Osteoblast (primary cell): ENCODE results near the gene SETD2. TPM values are rescaled to one million over a fixed set of nuclear protein-coding genes. Genes with fewer than 3 reads are reported as not detected.

ENCODE experiments used
- DNase-seq: peaks from one replicate; pipeline ENCODE4 v3.0.0; 2011; ENCODE audit warnings: low spot score, mixed read lengths; ENCODE audit not compliant: insufficient read length; ENCODE audit errors: missing footprints
- H2AFZ ChIP-seq: 2 replicates; pipeline ENCODE4 v1.6.0; 2011; ENCODE audit warnings: mild to moderate bottlenecking, low read length
- H3K27ac ChIP-seq: 2 replicates; pipeline ENCODE4 v1.5.1; 2011; ENCODE audit warnings: mild to moderate bottlenecking, low read depth, low read length, moderate library complexity
- H3K27me3 ChIP-seq: 2 replicates; pipeline ENCODE4 v1.6.0; 2012; ENCODE audit warnings: mild to moderate bottlenecking, control low read depth, inconsistent platforms, low read length, moderate library complexity; ENCODE audit not compliant: insufficient read depth
- H3K36me3 ChIP-seq: 2 replicates; pipeline ENCODE4 v1.5.1; 2011; ENCODE audit warnings: mild to moderate bottlenecking, low read length, control low read depth, moderate library complexity; ENCODE audit not compliant: insufficient read depth
- H3K4me1 ChIP-seq: 2 replicates; pipeline ENCODE4 v1.5.1; 2011; ENCODE audit warnings: mild to moderate bottlenecking, low read length, control low read depth, moderate library complexity; ENCODE audit not compliant: insufficient read depth
- H3K4me2 ChIP-seq: 2 replicates; pipeline ENCODE4 v1.6.0; 2011; ENCODE audit warnings: mild to moderate bottlenecking, low read length; ENCODE audit not compliant: insufficient read depth
- H3K4me3 ChIP-seq: fragments of 200-600 bp; sonication (generic); 3 replicates; pipeline ENCODE4 v1.5.1; 2012; ENCODE audit warnings: mild to moderate bottlenecking, low read length, inconsistent platforms; ENCODE audit not compliant: insufficient read depth
- H3K79me2 ChIP-seq: 2 replicates; pipeline ENCODE4 v1.6.0; 2012; ENCODE audit warnings: mild to moderate bottlenecking, low read length, control low read depth, inconsistent platforms; ENCODE audit not compliant: insufficient read depth
- H3K9me3 ChIP-seq: 2 replicates; pipeline ENCODE4 v1.5.1; 2011; ENCODE audit warnings: low read depth, low read length, control low read depth
- H4K20me1 ChIP-seq: 2 replicates; pipeline ENCODE4 v1.6.0; 2012; ENCODE audit warnings: mild to moderate bottlenecking, low read length, control low read depth; ENCODE audit not compliant: insufficient read depth
- total RNA-seq: library from RNA; depleted of rRNA; stranded (reverse); fragments of >200 nt; gene quantifications from 2 replicates; pipeline ENCODE4 v1.2.3, GENCODE V29; 2012
- TF ChIP-seq, protein P1 (sequence below): IDR thresholded peaks from 2 replicates; pipeline ENCODE4 v1.5.1; 2011; ENCODE audit warnings: mild to moderate bottlenecking, low read depth, low read length, moderate library complexity; ENCODE audit errors: extremely low read depth

The SETD2 gene
- total RNA-seq, 1 donor = 39.8 TPM

DNA sequence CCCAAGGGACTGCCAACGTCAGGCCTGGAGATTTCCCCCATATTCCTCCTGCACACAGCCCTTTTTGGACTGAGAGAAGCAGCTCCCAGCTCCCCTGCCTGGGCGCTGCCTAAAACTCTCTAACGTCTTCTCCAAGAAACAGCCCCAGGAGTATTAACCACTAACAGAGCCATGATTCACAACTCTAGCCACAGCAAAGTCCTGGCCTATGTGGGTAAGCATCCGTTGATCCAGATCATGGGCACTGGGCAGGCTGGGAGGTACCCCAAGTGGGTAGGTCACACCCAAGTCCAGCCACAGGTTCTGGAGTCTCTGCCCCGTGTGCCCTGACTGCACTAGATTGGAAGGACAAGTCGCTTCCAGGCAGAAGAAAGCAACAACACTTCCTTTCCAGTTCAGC is 152.5 kb downstream of the SETD2 start:
- H3K4me3 ChIP-seq = no peak overlapping the region
- peaks cover 20% of the 10 kb centered on the region for H3K4me1 ChIP-seq
- no peaks in the 10 kb centered on the region for H3K27me3 ChIP-seq
- no peaks in the 10 kb centered on the region for H3K9me3 ChIP-seq
- no peak overlapping the region for H2AFZ ChIP-seq
- H3K27ac ChIP-seq = no peak overlapping the region
- TF ChIP-seq, protein P1, sequence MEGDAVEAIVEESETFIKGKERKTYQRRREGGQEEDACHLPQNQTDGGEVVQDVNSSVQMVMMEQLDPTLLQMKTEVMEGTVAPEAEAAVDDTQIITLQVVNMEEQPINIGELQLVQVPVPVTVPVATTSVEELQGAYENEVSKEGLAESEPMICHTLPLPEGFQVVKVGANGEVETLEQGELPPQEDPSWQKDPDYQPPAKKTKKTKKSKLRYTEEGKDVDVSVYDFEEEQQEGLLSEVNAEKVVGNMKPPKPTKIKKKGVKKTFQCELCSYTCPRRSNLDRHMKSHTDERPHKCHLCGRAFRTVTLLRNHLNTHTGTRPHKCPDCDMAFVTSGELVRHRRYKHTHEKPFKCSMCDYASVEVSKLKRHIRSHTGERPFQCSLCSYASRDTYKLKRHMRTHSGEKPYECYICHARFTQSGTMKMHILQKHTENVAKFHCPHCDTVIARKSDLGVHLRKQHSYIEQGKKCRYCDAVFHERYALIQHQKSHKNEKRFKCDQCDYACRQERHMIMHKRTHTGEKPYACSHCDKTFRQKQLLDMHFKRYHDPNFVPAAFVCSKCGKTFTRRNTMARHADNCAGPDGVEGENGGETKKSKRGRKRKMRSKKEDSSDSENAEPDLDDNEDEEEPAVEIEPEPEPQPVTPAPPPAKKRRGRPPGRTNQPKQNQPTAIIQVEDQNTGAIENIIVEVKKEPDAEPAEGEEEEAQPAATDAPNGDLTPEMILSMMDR = no peak
- no peaks in the 10 kb centered on the region for H3K79me2 ChIP-seq
- DNase-seq = peak; percentile 92
- H4K20me1 ChIP-seq = peaks cover 3% of the 10 kb centered on the region
- H3K36me3 ChIP-seq = peaks cover under 1% of the 10 kb centered on the region
- no peak overlapping the region for H3K4me2 ChIP-seq

DNA sequence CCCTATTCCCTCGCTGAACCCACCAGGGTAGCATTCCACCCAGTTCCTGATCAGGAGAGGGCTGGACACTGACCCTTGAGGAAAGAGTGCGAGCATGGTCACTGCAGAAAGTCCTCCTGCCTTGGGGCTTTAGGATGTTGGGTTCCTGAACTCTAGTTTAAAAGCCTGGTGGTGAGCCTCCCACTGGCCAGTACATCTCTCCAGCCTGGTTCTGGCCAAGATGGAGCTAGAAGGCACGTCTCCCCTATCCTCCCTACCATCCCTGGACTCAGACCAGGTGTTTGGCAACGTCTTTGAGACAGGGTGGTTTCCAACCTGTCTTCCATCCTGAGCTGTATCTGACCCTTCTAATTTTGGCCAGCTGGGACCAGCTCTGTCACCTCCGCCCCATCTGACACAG is 153.0 kb downstream of the SETD2 start:
- Histone ChIP-seq H3K27ac (no peak overlapping the region), H3K27me3 (no peaks in the 10 kb centered on the region), H3K4me1 (peaks cover 15% of the 10 kb centered on the region), H3K4me3 (no peak overlapping the region), H2AFZ (no peak overlapping the region), H3K79me2 (no peaks in the 10 kb centered on the region), H3K4me2 (no peak overlapping the region), H4K20me1 (no peaks in the 10 kb centered on the region), H3K9me3 (no peaks in the 10 kb centered on the region), H3K36me3 (no peaks in the 10 kb centered on the region)
- TF ChIP-seq, protein P1 = no peak
- peak; percentile 61 for DNase-seq

DNA sequence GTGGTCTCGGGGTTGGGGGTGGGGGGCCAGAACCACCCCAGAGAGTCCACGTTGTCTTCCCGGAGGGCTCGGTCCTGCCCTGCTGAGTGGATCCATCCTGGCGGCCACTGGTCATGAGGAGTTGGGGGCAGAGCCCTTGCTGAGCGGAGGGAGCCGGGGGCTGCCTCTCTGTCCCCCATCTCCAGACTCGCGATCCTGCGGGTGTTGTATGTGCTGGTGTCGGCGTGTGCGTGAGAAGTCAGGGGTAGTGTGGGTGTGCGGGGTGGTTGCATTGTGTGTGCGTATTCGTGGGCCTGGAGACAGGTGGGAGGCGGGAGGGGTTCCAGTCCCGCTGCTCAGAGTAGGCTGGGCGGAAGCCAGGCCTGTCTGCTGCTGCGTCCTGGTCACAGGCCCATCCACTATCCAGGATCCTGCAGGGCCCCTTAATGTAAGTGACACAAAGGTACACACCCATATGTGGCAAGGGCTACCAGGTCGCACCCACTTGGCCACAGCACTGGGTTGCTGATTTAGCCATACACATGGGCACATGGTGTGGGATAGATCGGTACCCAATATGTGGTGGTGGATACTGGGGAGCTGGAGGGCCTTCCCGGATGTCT is 153.7 kb downstream of the SETD2 start:
- Histone ChIP-seq H3K4me1 (peaks cover 15% of the 10 kb centered on the region), H3K27ac (peak overlapping the region; percentile 78), H2AFZ (peak overlapping the region; percentile 89), H3K4me2 (peak overlapping the region; percentile 91), H3K27me3 (no peaks in the 10 kb centered on the region), H3K4me3 (peak overlapping the region; percentile 75), H3K9me3 (no peaks in the 10 kb centered on the region), H3K79me2 (no peaks in the 10 kb centered on the region), H3K36me3 (no peaks in the 10 kb centered on the region), H4K20me1 (no peaks in the 10 kb centered on the region)
- TF ChIP-seq, protein P1 = no peak
- DNase-seq = no peak

DNA sequence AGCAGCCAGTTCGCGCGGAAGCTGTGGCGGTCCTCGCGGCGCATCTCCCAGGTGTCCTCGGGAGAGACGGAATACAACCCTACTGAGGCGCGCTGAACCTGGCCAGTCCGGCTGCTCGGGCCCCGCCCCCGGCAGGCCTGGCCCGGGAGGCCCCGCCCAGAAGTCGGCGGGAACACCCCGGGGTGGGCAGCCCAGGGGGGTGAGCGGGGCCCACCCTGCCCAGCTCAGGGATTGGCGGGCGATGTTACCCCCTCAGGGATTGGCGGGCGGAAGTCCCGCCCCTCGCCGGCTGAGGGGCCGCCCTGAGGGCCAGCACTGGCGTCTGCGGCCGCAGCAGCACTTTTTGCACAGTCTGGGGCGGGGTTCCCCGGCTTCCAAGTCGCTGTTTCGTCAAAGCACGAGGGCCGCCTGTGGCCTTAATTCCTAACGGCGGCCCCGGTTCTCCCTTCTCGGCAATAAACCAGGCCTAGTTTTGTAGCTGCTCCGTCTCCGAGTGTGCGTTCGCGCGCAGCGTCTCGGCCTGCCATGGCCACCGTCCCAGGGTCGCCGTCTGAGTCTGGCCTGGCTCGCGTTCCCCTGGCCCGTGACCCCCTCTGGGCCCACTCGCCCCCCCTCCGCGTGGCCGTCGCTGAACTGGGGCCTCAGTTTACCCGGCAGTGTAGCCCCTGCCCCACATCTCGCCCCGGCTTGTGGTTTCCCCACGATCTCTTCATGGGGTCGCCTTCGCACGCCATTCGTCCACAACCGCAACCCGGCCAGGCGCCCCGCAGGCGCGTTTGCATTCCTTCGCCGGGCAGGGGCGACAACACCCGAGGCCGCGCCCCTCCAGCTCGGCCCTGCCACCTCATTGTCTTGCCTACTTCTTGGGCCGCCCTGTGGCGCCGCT is 154.4 kb downstream of the SETD2 start:
- peak; percentile 100 for DNase-seq
- Histone ChIP-seq H3K4me3 (peak overlapping the region; percentile 75), H3K27me3 (no peaks in the 10 kb centered on the region), H3K27ac (peak overlapping the region; percentile 78), H2AFZ (peak overlapping the region; percentile 89), H3K4me1 (peaks cover 15% of the 10 kb centered on the region), H3K4me2 (peak overlapping the region; percentile 91), H4K20me1 (no peaks in the 10 kb centered on the region), H3K79me2 (no peaks in the 10 kb centered on the region), H3K36me3 (no peaks in the 10 kb centered on the region), H3K9me3 (no peaks in the 10 kb centered on the region)
- TF ChIP-seq, protein P1 = no peak
